GM19239 (cell line): ENCODE measurements around the gene MDK.

Source experiments
- DNase-seq: peaks from one replicate; pipeline ENCODE4 v3.0.0; 2011; ENCODE audit warnings: low spot score; ENCODE audit not compliant: insufficient read length
- FAIRE-seq: peaks from 2 replicates; lab custom pipeline; 2011; peaks lifted over from hg19 to GRCh38; lab: Jason Lieb, UNC

The MDK gene

GRCh38 chr11:46391578-46392420, 10.3 kb downstream of the MDK start, which contains the start of gene CHRM4:
Gene CHRM4 (minus strand): TSS chr11:46391776. CDS start chr11:46386557, 5,219 bp downstream.
- no peak for FAIRE-seq
- DNase-seq = peak; percentile 53

GRCh38 chr11:46392421-46393230, 11.2 kb downstream of the MDK start:
- FAIRE-seq = peak; percentile 87
- DNase-seq = peak; percentile 99

GRCh38 chr11:46393231-46393616, 11.8 kb downstream of the MDK start:
- FAIRE-seq = no peak
- DNase-seq = no peak

- no peak for DNase-seq
- peak; percentile 45 for FAIRE-seq
Measured at GRCh38 chr11:46393759-46394158, 12.3 kb downstream of the MDK start.

- FAIRE-seq (no peak), DNase-seq (no peak)
Measured at GRCh38 chr11:46397526-46397925, 16.1 kb downstream of the MDK start.

GRCh38 chr11:46402957-46403902, 21.8 kb downstream of the MDK start:
- FAIRE-seq (no peak), DNase-seq (no peak)

GRCh38 chr11:46404476-46405017, 23.1 kb downstream of the MDK start:
- no peak for FAIRE-seq
- DNase-seq = no peak

- FAIRE-seq = no peak
- DNase-seq = no peak
Measured at GRCh38 chr11:46407635-46408034, 26.2 kb downstream of the MDK start.

- FAIRE-seq (no peak), DNase-seq (no peak)
Measured at GRCh38 chr11:46408407-46408986, 27.0 kb downstream of the MDK start.

GRCh38 chr11:46410021-46410420, 28.6 kb downstream of the MDK start:
- DNase-seq (no peak), FAIRE-seq (no peak)

GRCh38 chr11:46413760-46414465, 32.4 kb downstream of the MDK start:
- FAIRE-seq (no peak), DNase-seq (no peak)

GRCh38 chr11:46414466-46414796, 33.0 kb downstream of the MDK start:
- no peak for DNase-seq
- FAIRE-seq = no peak

- FAIRE-seq (no peak), DNase-seq (no peak)
Measured at GRCh38 chr11:46414879-46415278, 33.4 kb downstream of the MDK start.

- no peak for FAIRE-seq
Measured at GRCh38 chr11:46417711-46418110, 36.2 kb downstream of the MDK start.

GRCh38 chr11:46418751-46419150, 37.3 kb downstream of the MDK start:
- no peak for FAIRE-seq

More at GRCh38 chr11:46417711-46418110, 36.2 kb downstream of the MDK start:
- DNase-seq = no peak

GRCh38 chr11:46420513-46420912, 39.0 kb downstream of the MDK start:
- FAIRE-seq (no peak), DNase-seq (no peak)

More at GRCh38 chr11:46418751-46419150, 37.3 kb downstream of the MDK start:
- no peak for DNase-seq

- no peak for FAIRE-seq
- DNase-seq = no peak
Measured at GRCh38 chr11:46421257-46421880, 39.9 kb downstream of the MDK start.

- FAIRE-seq (no peak), DNase-seq (no peak)
Measured at GRCh38 chr11:46422588-46422987, 41.1 kb downstream of the MDK start.
